GM12878 (cell line): ENCODE measurements around the gene HDDC3.

Source experiments
- CREM ChIP-seq: IDR thresholded peaks from 2 replicates; pipeline ENCODE4 v1.6.1; 2014; ENCODE audit warnings: antibody characterized with exemption, low read depth
- CTCF ChIP-seq, 3 experiments: IDR thresholded peaks in 2 of 3; conservative IDR thresholded peaks in 1 of 3; 2 replicates each; pipeline ENCODE4 v1.5.1; 2011; ENCODE audit warnings: low read depth in 3 of 3, low read length in 3 of 3, mild to moderate bottlenecking in 3 of 3, control low read depth in 2 of 3, moderate library complexity in 2 of 3, inconsistent platforms in 1 of 3, mixed read lengths in 1 of 3; ENCODE audit not compliant: control insufficient read depth in 2 of 3, insufficient read depth in 1 of 3; ENCODE audit errors: extremely low read depth in 1 of 3
- ETV6 ChIP-seq, 2 experiments: fragments of 450-650 bp in 1 of 2; IDR thresholded peaks in 1 of 2; conservative IDR thresholded peaks in 1 of 2; 2 replicates each; pipeline ENCODE4 v1.6.1; 2014; ENCODE audit warnings: antibody characterized with exemption in 1 of 2, borderline replicate concordance in 1 of 2, low read depth in 1 of 2, mild to moderate bottlenecking in 1 of 2, moderate library complexity in 1 of 2
- EZH2 ChIP-seq: IDR thresholded peaks from 2 replicates; pipeline ENCODE4 v1.6.1; 2012; ENCODE audit warnings: low read depth, mild to moderate bottlenecking, control low read depth, inconsistent platforms, low read length, borderline replicate concordance; ENCODE audit not compliant: control insufficient read depth
- POLR2A ChIP-seq: IDR thresholded peaks from 2 replicates; pipeline ENCODE4 v1.6.1; 2011; ENCODE audit warnings: low read depth, mild to moderate bottlenecking, low read length
- RFX5 ChIP-seq: IDR thresholded peaks from 2 replicates; pipeline ENCODE4 v1.6.1; 2011; ENCODE audit warnings: low read depth, low read length, improper control_type of control experiment
- TBL1XR1 ChIP-seq: IDR thresholded peaks from 2 replicates; pipeline ENCODE4 v1.6.1; 2012; ENCODE audit warnings: low read depth, low read length, improper control_type of control experiment
- ZNF274 ChIP-seq: IDR thresholded peaks from one replicate; pipeline ENCODE4 v1.8.0; 2011; ENCODE audit not compliant: insufficient read length, insufficient read depth
- TF ChIP-seq, protein P1 (sequence below): fragments of 150-350 bp; IDR thresholded peaks from 2 replicates; pipeline ENCODE4 v1.6.1; 2016; ENCODE audit warnings: low read depth, low read length
- TF ChIP-seq, protein P2 (sequence below): fragments of 450-650 bp; conservative IDR thresholded peaks from 2 replicates; pipeline ENCODE4 v1.6.1; 2017; ENCODE audit warnings: mild to moderate bottlenecking, moderate library complexity

DNA sequence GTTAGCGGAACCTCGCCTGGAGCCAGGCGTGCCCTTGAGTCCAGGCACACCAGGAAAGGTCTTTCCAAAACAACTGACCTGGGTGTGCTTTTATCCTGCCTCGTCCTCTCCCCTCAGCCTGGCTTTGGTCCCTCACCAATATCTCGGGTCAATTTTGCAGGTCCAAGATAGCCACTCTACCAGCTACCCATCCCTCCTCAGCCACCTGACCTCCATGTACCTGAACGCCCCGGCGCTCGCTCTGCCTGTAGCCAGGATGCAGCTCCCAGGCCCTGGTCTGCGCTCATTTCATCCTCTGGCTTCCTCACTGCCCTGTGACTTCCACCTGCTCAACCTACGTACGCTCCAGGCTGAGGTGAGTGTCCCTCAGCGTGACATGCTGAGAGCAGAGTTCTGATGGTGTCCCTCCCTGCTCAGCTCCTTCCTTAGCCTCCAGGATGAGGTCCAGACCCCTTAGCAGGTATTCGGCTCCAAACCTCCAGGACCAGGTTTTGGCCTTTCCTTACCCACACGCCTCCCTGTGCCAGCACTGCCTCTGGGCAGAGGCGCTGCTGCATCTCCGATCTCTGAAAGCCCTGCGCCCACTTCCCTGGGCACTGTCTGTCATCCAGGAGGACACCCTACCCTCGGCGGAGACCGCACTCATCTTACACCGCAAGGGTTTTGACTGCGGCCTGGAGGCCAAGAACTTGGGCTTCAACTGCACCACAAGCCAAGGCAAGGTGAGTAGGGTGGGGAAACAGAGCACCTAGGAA, 14.1 kb downstream of the HDDC3 start:
- TF ChIP-seq TBL1XR1 = no peak
- TF ChIP-seq EZH2 = no peak
- TF ChIP-seq CREM = no peak
- TF ChIP-seq CTCF (IDR thresholded peaks at IDR 0.05 in 2 of 3, conservative IDR thresholded peaks at IDR 0.05 in 1 of 3; ENCODE audit: control insufficient read depth in 2 of 3, extremely low read depth in 1 of 3, insufficient read depth in 1 of 3, low read depth in 3 of 3, low read length in 3 of 3) = no peak
- TF ChIP-seq, protein P1, sequence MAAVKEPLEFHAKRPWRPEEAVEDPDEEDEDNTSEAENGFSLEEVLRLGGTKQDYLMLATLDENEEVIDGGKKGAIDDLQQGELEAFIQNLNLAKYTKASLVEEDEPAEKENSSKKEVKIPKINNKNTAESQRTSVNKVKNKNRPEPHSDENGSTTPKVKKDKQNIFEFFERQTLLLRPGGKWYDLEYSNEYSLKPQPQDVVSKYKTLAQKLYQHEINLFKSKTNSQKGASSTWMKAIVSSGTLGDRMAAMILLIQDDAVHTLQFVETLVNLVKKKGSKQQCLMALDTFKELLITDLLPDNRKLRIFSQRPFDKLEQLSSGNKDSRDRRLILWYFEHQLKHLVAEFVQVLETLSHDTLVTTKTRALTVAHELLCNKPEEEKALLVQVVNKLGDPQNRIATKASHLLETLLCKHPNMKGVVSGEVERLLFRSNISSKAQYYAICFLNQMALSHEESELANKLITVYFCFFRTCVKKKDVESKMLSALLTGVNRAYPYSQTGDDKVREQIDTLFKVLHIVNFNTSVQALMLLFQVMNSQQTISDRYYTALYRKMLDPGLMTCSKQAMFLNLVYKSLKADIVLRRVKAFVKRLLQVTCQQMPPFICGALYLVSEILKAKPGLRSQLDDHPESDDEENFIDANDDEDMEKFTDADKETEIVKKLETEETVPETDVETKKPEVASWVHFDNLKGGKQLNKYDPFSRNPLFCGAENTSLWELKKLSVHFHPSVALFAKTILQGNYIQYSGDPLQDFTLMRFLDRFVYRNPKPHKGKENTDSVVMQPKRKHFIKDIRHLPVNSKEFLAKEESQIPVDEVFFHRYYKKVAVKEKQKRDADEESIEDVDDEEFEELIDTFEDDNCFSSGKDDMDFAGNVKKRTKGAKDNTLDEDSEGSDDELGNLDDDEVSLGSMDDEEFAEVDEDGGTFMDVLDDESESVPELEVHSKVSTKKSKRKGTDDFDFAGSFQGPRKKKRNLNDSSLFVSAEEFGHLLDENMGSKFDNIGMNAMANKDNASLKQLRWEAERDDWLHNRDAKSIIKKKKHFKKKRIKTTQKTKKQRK = no peak
- no peak for TF ChIP-seq ZNF274
- TF ChIP-seq RFX5 = no peak
- no peak for TF ChIP-seq ETV6 (conservative IDR thresholded peaks at IDR 0.05 in 1 of 2, IDR thresholded peaks at IDR 0.05 in 1 of 2; ENCODE audit: borderline replicate concordance in 1 of 2, low read depth in 1 of 2)
- TF ChIP-seq, protein P2, sequence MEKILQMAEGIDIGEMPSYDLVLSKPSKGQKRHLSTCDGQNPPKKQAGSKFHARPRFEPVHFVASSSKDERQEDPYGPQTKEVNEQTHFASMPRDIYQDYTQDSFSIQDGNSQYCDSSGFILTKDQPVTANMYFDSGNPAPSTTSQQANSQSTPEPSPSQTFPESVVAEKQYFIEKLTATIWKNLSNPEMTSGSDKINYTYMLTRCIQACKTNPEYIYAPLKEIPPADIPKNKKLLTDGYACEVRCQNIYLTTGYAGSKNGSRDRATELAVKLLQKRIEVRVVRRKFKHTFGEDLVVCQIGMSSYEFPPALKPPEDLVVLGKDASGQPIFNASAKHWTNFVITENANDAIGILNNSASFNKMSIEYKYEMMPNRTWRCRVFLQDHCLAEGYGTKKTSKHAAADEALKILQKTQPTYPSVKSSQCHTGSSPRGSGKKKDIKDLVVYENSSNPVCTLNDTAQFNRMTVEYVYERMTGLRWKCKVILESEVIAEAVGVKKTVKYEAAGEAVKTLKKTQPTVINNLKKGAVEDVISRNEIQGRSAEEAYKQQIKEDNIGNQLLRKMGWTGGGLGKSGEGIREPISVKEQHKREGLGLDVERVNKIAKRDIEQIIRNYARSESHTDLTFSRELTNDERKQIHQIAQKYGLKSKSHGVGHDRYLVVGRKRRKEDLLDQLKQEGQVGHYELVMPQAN = no peak
- TF ChIP-seq POLR2A = peak; percentile 52
